WTC11 (cell line): ENCODE results near the gene NDST3. TPM values are rescaled to one million over a fixed set of nuclear protein-coding genes. Genes with fewer than 3 reads are reported as not detected.

Experiments
- ATAC-seq: fragments of 200-7000 bp; cut with Tn5 transposase; 2 replicates; pipeline ENCODE4 v1.10.0; 2021; ENCODE audit warnings: mild to moderate bottlenecking, moderate library complexity
- CTCF ChIA-PET: fragments of 300-600 bp; sonication (Branson Sonifier 250); formaldehyde crosslinking; loops from one replicate; lab custom pipeline; 2021; ENCODE audit warnings: antibody characterized with exemption; lab: Charles Lee
- POLR2A ChIA-PET: fragments of 350-600 bp; sonication (Branson Sonifier 250); formaldehyde crosslinking; loops from one replicate; lab custom pipeline; 2021; ENCODE audit warnings: antibody characterized with exemption; lab: Charles Lee
- DNase-seq: peaks from one replicate; pipeline ENCODE4 v3.0.0; 2021; ENCODE audit warnings: low spot score
- H3K27ac Mint-ChIP-seq: 2 replicates; pipeline ENCODE4 v1.8.0; 2021; ENCODE audit warnings: mixed read lengths
- H3K27me3 Mint-ChIP-seq: 2 replicates; pipeline ENCODE4 v1.8.0; 2021; ENCODE audit warnings: low read depth, mild to moderate bottlenecking, moderate library complexity, mixed read lengths
- H3K36me3 Mint-ChIP-seq: 2 replicates; pipeline ENCODE4 v1.8.0; 2021; ENCODE audit warnings: mixed read lengths
- H3K4me1 Mint-ChIP-seq: 2 replicates; pipeline ENCODE4 v1.8.0; 2022; ENCODE audit warnings: mixed read lengths
- H3K4me3 Mint-ChIP-seq: 2 replicates; pipeline ENCODE4 v1.8.0; 2021; ENCODE audit warnings: mild to moderate bottlenecking, moderate library complexity, mixed read lengths
- H3K9me3 Mint-ChIP-seq: 2 replicates; pipeline ENCODE4 v1.8.0; 2021; ENCODE audit warnings: mixed read lengths
- AFF4 ChIP-seq: sonication (generic); formaldehyde crosslinking; IDR thresholded peaks from 2 replicates; pipeline ENCODE4 v1.8.1; 2023; ENCODE audit warnings: mild to moderate bottlenecking, missing genetic modification reagents, borderline replicate concordance
- CBFB ChIP-seq: sonication (generic); formaldehyde crosslinking; IDR thresholded peaks from 2 replicates; pipeline ENCODE4 v1.8.1; 2022; ENCODE audit warnings: mild to moderate bottlenecking, low read depth, missing genetic modification reagents
- CDX4 ChIP-seq: fragments of 250-450 bp; sonication (Bioruptor Pico); IDR thresholded peaks from 2 replicates; pipeline ENCODE4 v1.9.0; 2021; ENCODE audit warnings: moderate library complexity, mild to moderate bottlenecking, inconsistent platforms, borderline replicate concordance
- CTCF ChIP-seq: fragments of 200-600 bp; IDR thresholded peaks from 2 replicates; pipeline ENCODE4 v1.8.0; 2022; ENCODE audit warnings: antibody characterized with exemption
- E2F1 ChIP-seq: sonication (generic); formaldehyde crosslinking; IDR thresholded peaks from 2 replicates; pipeline ENCODE4 v1.8.0; 2022; ENCODE audit warnings: mild to moderate bottlenecking, missing genetic modification reagents
- FOXJ3 ChIP-seq: sonication (generic); formaldehyde crosslinking; IDR thresholded peaks from 2 replicates; pipeline ENCODE4 v1.9.0; 2021; ENCODE audit warnings: missing genetic modification reagents, mild to moderate bottlenecking, borderline replicate concordance
- IRF2 ChIP-seq: sonication (generic); formaldehyde crosslinking; IDR thresholded peaks from 2 replicates; pipeline ENCODE4 v1.8.0; 2022; ENCODE audit warnings: low read depth, missing genetic modification reagents, borderline replicate concordance
- PRDM15 ChIP-seq: sonication (generic); formaldehyde crosslinking; IDR thresholded peaks from 2 replicates; pipeline ENCODE4 v1.8.0; 2022; ENCODE audit warnings: missing genetic modification reagents
- TCF7 ChIP-seq: sonication (generic); formaldehyde crosslinking; IDR thresholded peaks from 2 replicates; pipeline ENCODE4 v1.8.0; 2022; ENCODE audit warnings: mild to moderate bottlenecking, low read depth, missing genetic modification reagents, moderate library complexity
- TEAD4 ChIP-seq: sonication (generic); formaldehyde crosslinking; IDR thresholded peaks from 2 replicates; pipeline ENCODE4 v1.8.0; 2022; ENCODE audit warnings: mild to moderate bottlenecking, missing genetic modification reagents
- USF1 ChIP-seq: sonication (generic); formaldehyde crosslinking; IDR thresholded peaks from 2 replicates; pipeline ENCODE4 v1.8.0; 2022; ENCODE audit warnings: mild to moderate bottlenecking, missing genetic modification reagents
- ZMAT4 ChIP-seq: fragments of 250-450 bp; sonication (Bioruptor Pico); IDR thresholded peaks from 2 replicates; pipeline ENCODE4 v1.9.0; 2021; ENCODE audit warnings: mild to moderate bottlenecking
- total RNA-seq: library from RNA; stranded (reverse); gene quantifications from 3 replicates; pipeline ENCODE4 v1.2.3, GENCODE V29; 2021

Gene NDST3
- total RNA-seq, 1 experiment from 2014 or later: 0.37 TPM

GRCh38 chr4:118081434-118081833, 47.1 kb downstream of the NDST3 start:
- ChIA-PET POLR2A (no interaction called here), CTCF (no interaction called here)
- Mint-ChIP-seq H3K36me3 (no peaks in the 10 kb centered on the region), H3K27ac (no peak overlapping the region), H3K27me3 (peaks cover 4% of the 10 kb centered on the region; the same call in 1 of the 2 replicates), H3K4me3 (no peak overlapping the region), H3K4me1 (peaks cover 23% of the 10 kb centered on the region), H3K9me3 (no peaks in the 10 kb centered on the region)
- TF ChIP-seq TCF7: no peak
- no peak for TF ChIP-seq PRDM15 (CRISPR knock-in tag)
- DNase-seq: no peak
- no peak for ATAC-seq

- peaks cover 4% of the 10 kb centered on the region; the same call in 1 of the 2 replicates for H3K27me3 Mint-ChIP-seq
- no peaks in the 10 kb centered on the region for H3K9me3 Mint-ChIP-seq
- H3K36me3 Mint-ChIP-seq: no peaks in the 10 kb centered on the region
- H3K4me1 Mint-ChIP-seq: peaks cover 30% of the 10 kb centered on the region
- POLR2A ChIA-PET: no interaction called here
- TF ChIP-seq IRF2 (no peak), CTCF (no peak), FOXJ3 (no peak), TEAD4 (CRISPR knock-in tag) (no peak), CDX4 (no peak), E2F1 (CRISPR knock-in tag) (no peak), CBFB (CRISPR knock-in tag) (no peak), ZMAT4 (CRISPR knock-in tag) (no peak), USF1 (CRISPR knock-in tag) (no peak), PRDM15 (CRISPR knock-in tag) (no peak), AFF4 (CRISPR knock-in tag) (no peak)
- TF ChIP-seq, all 79 proteins: peak for 0
- H3K27ac Mint-ChIP-seq: no peak overlapping the region
- ATAC-seq: no peak
- CTCF ChIA-PET: no interaction called here
- H3K4me3 Mint-ChIP-seq: no peak overlapping the region
- no peak for DNase-seq
Observed at GRCh38 chr4:118082182-118082581, 47.9 kb downstream of the NDST3 start.
